HepG2 (cell line): Measurements from ENCODE around the gene TANGO2. TPM values are rescaled to one million over a fixed set of nuclear protein-coding genes. Genes with fewer than 3 reads are reported as not detected.

Source experiments
- AFF4 ChIP-seq: sonication (generic); formaldehyde crosslinking; IDR thresholded peaks from 2 replicates; pipeline ENCODE4 v1.4.0; 2020; ENCODE audit warnings: missing genetic modification reagents
- GRHL1 ChIP-seq: sonication (generic); formaldehyde crosslinking; conservative IDR thresholded peaks from 2 replicates; pipeline ENCODE4 v1.8.0; 2022; ENCODE audit warnings: missing genetic modification reagents
- IRX3 ChIP-seq: sonication (generic); formaldehyde crosslinking; IDR thresholded peaks from 2 replicates; pipeline ENCODE4 v1.8.1; 2023; ENCODE audit warnings: mild to moderate bottlenecking, low read depth, missing genetic modification reagents, borderline replicate concordance
- ISX ChIP-seq: sonication (generic); formaldehyde crosslinking; conservative IDR thresholded peaks from 2 replicates; pipeline ENCODE4 v1.5.0; 2020; ENCODE audit warnings: missing genetic modification reagents
- PAF1 ChIP-seq: IDR thresholded peaks from 2 replicates; pipeline ENCODE4 v1.6.1; 2016; ENCODE audit warnings: missing genetic modification reagents, missing compliant biosample characterization
- PITX1 ChIP-seq: sonication (generic); formaldehyde crosslinking; IDR thresholded peaks from 2 replicates; pipeline ENCODE4 v1.5.1; 2020; ENCODE audit warnings: mild to moderate bottlenecking, missing genetic modification reagents
- SNAPC5 ChIP-seq: sonication (generic); formaldehyde crosslinking; IDR thresholded peaks from 2 replicates; pipeline ENCODE4 v1.8.1; 2023; ENCODE audit warnings: mild to moderate bottlenecking, missing genetic modification reagents, borderline replicate concordance
- SOX5 ChIP-seq: IDR thresholded peaks from 2 replicates; pipeline ENCODE4 v1.6.1; 2016; ENCODE audit warnings: borderline replicate concordance
- SRSF1 ChIP-seq: fragments of 200-400 bp; formaldehyde crosslinking; optimal IDR thresholded peaks from 2 replicates; pipeline ENCODE3; 2017; ENCODE audit warnings: mild to moderate bottlenecking, low read depth, low read length, moderate library complexity
- ZBED4 ChIP-seq: sonication (generic); formaldehyde crosslinking; IDR thresholded peaks from 2 replicates; pipeline ENCODE4 v1.4.0; 2020; ENCODE audit warnings: missing genetic modification reagents, borderline replicate concordance
- ZBTB14 ChIP-seq: sonication (generic); formaldehyde crosslinking; IDR thresholded peaks from 2 replicates; pipeline ENCODE4 v1.4.0; 2020; ENCODE audit warnings: missing genetic modification reagents
- ZFP82 ChIP-seq: sonication (generic); formaldehyde crosslinking; IDR thresholded peaks from 2 replicates; pipeline ENCODE4 v1.5.1; 2020; ENCODE audit warnings: mild to moderate bottlenecking, missing genetic modification reagents, borderline replicate concordance
- ZNF20 ChIP-seq: sonication (generic); formaldehyde crosslinking; IDR thresholded peaks from 2 replicates; pipeline ENCODE4 v1.4.0; 2020; ENCODE audit warnings: mild to moderate bottlenecking, moderate library complexity, missing genetic modification reagents
- ZNF234 ChIP-seq: sonication (generic); formaldehyde crosslinking; conservative IDR thresholded peaks from 2 replicates; pipeline ENCODE4 v1.5.1; 2020; ENCODE audit warnings: mild to moderate bottlenecking, missing genetic modification reagents
- ZNF3 ChIP-seq: IDR thresholded peaks from 2 replicates; pipeline ENCODE4 v1.7.0; 2017; ENCODE audit warnings: inconsistent platforms
- ZNF629 ChIP-seq: sonication (generic); formaldehyde crosslinking; conservative IDR thresholded peaks from 2 replicates; pipeline ENCODE4 v1.5.0; 2020; ENCODE audit warnings: missing genetic modification reagents
- ZNF644 ChIP-seq: IDR thresholded peaks from 2 replicates; pipeline ENCODE4 v1.6.1; 2016; ENCODE audit warnings: low read depth
- ZNF788 ChIP-seq: sonication (generic); formaldehyde crosslinking; IDR thresholded peaks from 2 replicates; pipeline ENCODE4 v1.5.0; 2020; ENCODE audit warnings: mild to moderate bottlenecking, missing genetic modification reagents, borderline replicate concordance
- polyA plus RNA-seq, 8 experiments: library from polyadenylated mRNA; depleted of rRNA in 3 of 8; stranded (reverse) in 7 of 8; unstranded in 1 of 8; fragments of >200 nt; fragmentation: Illumina TruSeq in 4 of 8; extraction: Trizol in 4 of 8; gene quantifications; 2 replicates each; pipeline versions ENCODE4 v1.2.1 to v1.2.3, GENCODE V29; 2011 to 2016; ENCODE audit warnings: low read depth in 4 of 8, missing spikeins in 1 of 8, mixed read lengths in 1 of 8; ENCODE audit not compliant: insufficient read depth in 1 of 8
- total RNA-seq, 5 experiments: library from RNA; depleted of rRNA; stranded (reverse); fragments of >200 nt; fragmentation: Illumina TruSeq; extraction: Trizol; gene quantifications; 2 replicates each; pipeline ENCODE4 v1.2.3, GENCODE V29; 2016; ENCODE audit warnings: low read depth in 1 of 5

The TANGO2 gene
- total and polyA plus RNA-seq, 2 of the 13 experiments (the other 11 are each of a cell fraction or from before 2014, with no cell fraction given), result 12.9 to 14.8 TPM

- TF ChIP-seq ZBED4, result 0 out of 2 replicates have a peak, but pooled peaks have one; percentile 59
- no peak for TF ChIP-seq SRSF1
- TF ChIP-seq ZFP82 (CRISPR knock-in tag), result 0 out of 2 replicates have a peak, but pooled peaks have one; percentile 35
- 0 out of 2 replicates have a peak, but pooled peaks have one; percentile 31 for TF ChIP-seq ZNF234 (CRISPR knock-in tag)
- TF ChIP-seq PITX1 (CRISPR knock-in tag), result peak; percentile 63; the same call in 1 of the 2 replicates
- peak; percentile 55; the same call in 1 of the 2 replicates for TF ChIP-seq AFF4 (CRISPR knock-in tag)
- no peak for TF ChIP-seq ZNF629
- TF ChIP-seq ZNF20 (CRISPR knock-in tag), result no peak
- peak; percentile 40; the same call in 1 of the 2 replicates for TF ChIP-seq ZNF3 (CRISPR knock-in tag)
- TF ChIP-seq ISX, result no peak
- no peak; the same call in 1 of the 2 replicates for TF ChIP-seq SOX5
- TF ChIP-seq IRX3 (CRISPR knock-in tag), result peak; percentile 72
- no peak for TF ChIP-seq PAF1 (CRISPR knock-in tag)
- TF ChIP-seq ZNF644 (CRISPR knock-in tag), result no peak
- TF ChIP-seq SNAPC5 (CRISPR knock-in tag), result peak; percentile 75; the same call in 1 of the 2 replicates
- TF ChIP-seq GRHL1, result no peak
- TF ChIP-seq ZNF788 (CRISPR knock-in tag), result peak; percentile 93; the same call in 1 of the 2 replicates
- TF ChIP-seq ZBTB14 (CRISPR knock-in tag), result peak; percentile 87
Measured at GRCh38 chr22:20079745-20080444, 59.0 kb downstream of the TANGO2 start, which contains the start of gene DGCR8 (continued).
